ENCODE data around the gene ZNF341.

The ZNF341 gene

GRCh38 chr20:33796263-33796906 is 64.6 kb downstream of the ZNF341 start:
- DNase-seq (ENCODE audit: low spot score), result no peak

DNA sequence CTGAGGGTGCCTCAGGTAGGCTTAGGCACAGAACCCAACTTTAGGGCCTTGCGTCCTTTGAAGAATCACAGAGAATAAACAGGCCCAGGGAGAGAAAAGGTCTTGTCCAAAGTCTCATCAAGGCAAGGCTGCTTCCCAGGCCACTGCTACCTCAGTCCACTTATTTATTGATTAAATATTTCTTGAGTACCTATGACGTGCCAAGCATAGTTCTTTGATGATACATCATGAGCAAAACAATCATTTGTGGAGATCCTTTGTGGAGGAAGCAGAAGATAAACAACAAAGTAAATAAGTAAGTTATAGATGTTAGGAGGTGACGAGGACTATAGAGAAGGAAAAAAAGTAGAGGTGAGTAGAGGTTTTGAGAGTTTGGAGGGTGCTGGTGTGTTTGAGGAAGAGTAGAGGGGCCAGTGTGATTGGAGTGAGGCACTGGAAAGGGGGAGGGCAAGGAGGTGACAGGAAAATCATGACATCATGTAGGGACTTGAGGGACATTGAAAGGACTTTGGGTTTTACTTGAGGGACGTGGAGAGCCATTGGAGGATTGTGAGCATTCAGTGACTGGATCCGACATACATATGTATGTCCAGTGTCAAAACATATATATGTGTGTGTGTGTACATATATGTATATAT is 65.2 kb downstream of the ZNF341 start:
- DNase-seq (ENCODE audit: low spot score), result no peak

GRCh38 chr20:33798444-33798843 is 66.6 kb downstream of the ZNF341 start:
- no peak for DNase-seq (ENCODE audit: low spot score)

DNA sequence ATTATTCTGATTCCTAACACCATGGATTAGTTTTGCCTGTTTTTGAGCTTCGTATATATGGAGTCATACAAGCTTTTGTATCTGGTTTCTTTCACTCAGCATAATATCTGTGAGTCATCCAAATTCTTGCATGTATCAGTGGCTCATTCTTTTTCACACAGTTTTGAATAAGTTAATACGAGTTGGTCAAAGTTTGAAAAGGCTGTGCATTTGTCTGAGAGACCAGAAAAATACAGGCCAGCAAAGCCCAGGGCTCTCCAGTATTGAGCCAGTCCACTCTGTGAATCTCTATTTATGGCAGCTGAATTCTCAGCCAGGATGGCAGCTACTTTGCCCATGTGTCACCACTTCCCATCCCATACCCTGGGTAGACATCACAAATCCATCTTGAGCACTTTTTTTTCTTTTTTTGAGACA is 72.1 kb downstream of the ZNF341 start:
- no peak for DNase-seq (ENCODE audit: low spot score)

DNA sequence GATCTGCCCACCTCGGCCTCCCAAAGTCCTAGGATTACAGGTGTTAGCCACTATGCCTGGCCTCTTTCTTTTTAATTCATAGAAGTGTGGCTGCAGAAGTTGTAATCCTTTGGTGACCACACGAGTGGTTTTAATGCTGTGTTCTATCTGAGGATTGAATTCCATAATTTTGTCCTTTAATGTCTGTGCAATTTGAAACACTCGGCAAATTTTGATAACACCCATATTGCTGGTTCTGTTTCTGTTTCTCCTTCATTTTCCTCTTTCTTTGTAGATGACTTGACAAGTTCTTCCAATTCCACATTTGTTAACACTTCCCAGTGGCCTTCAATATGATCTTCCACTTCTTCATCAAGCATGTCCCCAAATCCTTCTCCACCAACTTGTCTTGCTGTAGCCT is 76.6 kb downstream of the ZNF341 start:
- no peak for DNase-seq (ENCODE audit: low spot score)

GRCh38 chr20:33810259-33810658 is 78.5 kb downstream of the ZNF341 start:
- DNase-seq (ENCODE audit: low spot score), result no peak

DNA sequence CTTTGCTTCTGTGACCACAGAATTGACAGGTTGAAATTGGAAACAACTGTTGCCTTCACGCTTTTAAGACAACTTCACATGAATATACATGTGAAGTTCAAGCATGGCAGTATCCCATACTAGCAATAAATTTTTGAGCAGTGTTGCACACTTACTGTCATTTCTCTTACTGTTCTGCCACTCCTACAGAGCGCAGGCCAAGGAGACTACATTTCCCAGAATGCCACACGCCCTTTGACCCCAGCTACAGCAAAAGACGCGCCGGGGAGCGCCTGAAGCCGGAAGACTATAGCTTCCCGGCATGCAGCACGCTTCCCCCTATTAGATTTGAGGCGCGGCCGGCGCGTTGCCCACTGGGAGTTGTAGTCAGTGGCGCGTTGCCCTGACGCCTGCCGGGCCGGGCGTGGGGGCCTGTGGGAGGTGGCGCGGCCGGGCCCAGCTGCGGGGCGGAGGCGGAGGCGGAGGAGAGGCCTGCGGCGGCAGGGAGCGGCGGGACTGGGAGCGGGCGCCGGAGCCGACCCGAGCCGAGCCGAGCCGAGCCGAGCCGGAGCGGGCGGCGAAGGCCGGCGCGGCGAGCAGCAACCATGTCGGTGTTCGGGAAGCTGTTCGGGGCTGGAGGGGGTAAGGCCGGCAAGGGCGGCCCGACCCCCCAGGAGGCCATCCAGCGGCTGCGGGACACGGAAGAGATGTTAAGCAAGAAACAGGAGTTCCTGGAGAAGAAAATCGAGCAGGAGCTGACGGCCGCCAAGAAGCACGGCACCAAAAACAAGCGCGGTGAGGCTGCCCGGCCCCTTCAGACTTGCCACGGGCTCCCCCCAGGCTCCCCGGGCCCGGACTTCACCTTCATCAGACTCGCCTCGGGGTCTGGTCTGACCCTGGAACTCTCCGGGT is 79.3 kb downstream of the ZNF341 start, which contains the start of gene CHMP4B:
CHMP4B (plus strand) TSS at position 464 of the 891 bp plus-strand sequence; CDS start at position 585, 121 bp downstream.
- peak; percentile 98 for DNase-seq (ENCODE audit: low spot score)

- DNase-seq (ENCODE audit: low spot score), result no peak
Measured at GRCh38 chr20:33811776-33812151, 80.0 kb downstream of the ZNF341 start.

GRCh38 chr20:33812152-33812849 is 80.5 kb downstream of the ZNF341 start:
- peak; percentile 38 for DNase-seq (ENCODE audit: low spot score)

GRCh38 chr20:33812908-33813462 is 81.2 kb downstream of the ZNF341 start:
- DNase-seq (ENCODE audit: low spot score), result no peak

DNA sequence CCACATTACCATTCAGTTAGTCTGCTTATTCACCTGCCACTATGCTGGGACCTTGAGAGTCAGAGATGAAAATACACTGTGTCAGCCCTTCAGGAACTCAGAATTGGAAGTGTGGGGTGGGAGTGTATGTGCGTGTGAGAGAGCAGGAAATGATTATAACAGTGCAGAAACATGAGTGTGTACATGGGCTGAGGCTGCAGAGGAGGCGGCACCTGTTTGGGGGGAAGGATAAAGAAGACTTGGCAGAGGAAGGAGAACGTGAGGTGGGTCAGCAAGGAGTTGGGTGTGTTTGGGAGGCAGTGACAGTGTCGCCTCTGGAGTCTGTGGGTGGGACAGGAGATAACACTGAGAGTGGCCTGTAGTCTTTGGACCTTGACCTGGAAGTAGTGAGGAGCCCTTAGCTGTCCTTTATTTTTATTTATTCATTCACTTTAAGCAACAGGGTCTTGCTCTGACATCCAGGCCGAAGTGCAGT is 82.5 kb downstream of the ZNF341 start:
- DNase-seq (ENCODE audit: low spot score), result no peak

DNA sequence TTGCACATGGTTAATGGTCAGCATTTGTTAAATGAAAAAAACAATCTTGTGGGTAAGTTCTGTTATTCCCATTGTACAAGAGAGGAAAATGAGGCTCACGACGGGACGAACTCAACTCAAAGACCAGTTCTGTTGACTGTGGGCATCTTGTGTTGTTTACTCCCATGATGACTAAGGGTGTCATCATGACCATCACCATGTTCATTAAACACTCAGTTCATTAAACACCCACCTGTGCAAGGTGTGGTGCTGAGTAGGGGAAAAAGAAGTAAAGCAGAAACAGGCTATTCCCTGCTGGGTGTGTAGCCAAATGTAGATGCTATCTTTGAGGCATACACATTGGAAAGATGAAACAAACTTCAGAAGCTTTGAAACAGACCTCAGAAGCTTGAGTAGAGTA is 83.9 kb downstream of the ZNF341 start:
- no peak for DNase-seq (ENCODE audit: low spot score)

- DNase-seq (ENCODE audit: low spot score), result no peak
Measured at GRCh38 chr20:33816191-33816590, 84.4 kb downstream of the ZNF341 start.

GRCh38 chr20:33817411-33817810 is 85.6 kb downstream of the ZNF341 start:
- DNase-seq (ENCODE audit: low spot score), result no peak

- DNase-seq (ENCODE audit: low spot score), result no peak
Measured at GRCh38 chr20:33819456-33819855, 87.7 kb downstream of the ZNF341 start.

DNA sequence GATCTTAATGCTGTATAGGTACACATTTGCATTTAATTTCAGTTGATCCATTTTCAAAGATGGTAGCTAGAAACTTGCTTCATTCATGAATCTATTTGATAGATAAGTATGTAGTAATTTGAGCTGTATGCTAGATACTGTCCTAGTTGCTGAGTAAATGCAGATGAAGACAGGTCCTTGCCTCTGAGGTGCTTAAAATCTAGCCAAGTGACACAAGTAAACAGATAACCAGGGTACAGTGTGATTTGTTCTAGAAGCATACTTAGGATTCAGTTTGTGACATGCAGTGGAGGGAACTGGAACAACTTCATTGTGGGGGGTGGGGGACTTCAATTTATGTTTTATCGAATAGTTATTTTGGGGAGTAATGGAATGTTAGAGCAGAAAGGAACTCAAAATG is 88.6 kb downstream of the ZNF341 start:
- DNase-seq (ENCODE audit: low spot score), result no peak

GRCh38 chr20:33821270-33821836 is 89.6 kb downstream of the ZNF341 start:
- no peak for DNase-seq (ENCODE audit: low spot score)

DNA sequence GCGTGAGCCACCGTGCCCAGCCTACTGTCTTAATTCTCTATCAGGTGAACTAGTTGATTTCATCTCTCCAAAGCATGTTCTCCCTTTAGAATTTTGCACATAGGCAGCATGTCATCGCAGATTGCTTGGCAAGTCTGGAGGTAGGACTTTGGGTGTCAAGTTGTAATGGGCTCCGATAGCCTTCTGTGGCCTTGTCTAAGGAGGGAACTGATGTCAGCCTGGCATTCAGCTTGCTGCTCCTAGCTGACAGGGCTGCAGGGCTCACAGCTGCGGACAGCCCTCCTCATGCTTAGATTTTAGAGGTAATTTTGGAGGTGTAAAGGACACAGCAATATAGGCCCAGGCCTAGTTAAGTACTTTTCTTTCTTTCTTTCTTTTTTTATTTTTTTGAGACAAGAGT is 90.6 kb downstream of the ZNF341 start:
- no peak for DNase-seq (ENCODE audit: low spot score)

DNA sequence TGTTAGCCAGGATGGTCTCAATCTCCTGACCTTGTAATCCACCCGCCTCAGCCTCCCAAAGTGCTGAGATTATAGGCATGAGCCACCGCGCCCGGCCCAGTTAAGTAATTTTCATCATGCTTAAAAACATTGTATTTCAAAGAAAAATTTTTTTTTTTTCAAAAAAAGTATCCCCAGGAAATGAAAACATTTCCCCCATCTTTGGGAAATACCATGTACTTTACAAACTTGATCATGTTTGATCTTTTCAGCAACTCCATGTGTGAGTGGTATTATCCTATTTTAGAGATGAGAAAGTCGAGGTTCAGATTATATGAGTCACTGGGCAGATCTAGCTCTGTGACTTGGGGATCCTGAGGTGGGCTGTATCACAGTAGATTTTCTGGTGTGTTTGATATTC is 91.2 kb downstream of the ZNF341 start:
- DNase-seq (ENCODE audit: low spot score), result no peak

DNA sequence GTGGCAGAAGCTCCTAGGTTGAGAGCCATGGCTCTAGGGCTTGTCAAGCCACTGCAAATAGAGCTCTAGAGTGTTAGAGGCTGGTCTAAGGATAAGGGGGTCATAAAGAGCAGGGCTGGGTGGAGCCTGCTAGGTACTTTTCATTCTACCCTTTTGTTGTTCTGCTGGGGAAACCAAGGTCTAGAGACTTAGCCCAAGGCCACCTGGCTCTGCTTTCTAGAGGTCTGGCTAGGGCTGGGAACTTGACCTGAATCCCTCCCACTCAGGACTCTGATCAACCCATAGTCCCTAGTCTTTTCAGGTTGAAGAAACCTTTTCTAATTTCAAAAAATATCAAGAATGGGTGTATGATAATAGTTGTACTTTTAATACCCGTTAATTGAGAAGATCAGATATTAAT is 93.1 kb downstream of the ZNF341 start:
- no peak for DNase-seq (ENCODE audit: low spot score)

Data from globus pallidus (tissue), 1 donor.